ENCODE data around the gene LRP1.

Gene LRP1

DNA sequence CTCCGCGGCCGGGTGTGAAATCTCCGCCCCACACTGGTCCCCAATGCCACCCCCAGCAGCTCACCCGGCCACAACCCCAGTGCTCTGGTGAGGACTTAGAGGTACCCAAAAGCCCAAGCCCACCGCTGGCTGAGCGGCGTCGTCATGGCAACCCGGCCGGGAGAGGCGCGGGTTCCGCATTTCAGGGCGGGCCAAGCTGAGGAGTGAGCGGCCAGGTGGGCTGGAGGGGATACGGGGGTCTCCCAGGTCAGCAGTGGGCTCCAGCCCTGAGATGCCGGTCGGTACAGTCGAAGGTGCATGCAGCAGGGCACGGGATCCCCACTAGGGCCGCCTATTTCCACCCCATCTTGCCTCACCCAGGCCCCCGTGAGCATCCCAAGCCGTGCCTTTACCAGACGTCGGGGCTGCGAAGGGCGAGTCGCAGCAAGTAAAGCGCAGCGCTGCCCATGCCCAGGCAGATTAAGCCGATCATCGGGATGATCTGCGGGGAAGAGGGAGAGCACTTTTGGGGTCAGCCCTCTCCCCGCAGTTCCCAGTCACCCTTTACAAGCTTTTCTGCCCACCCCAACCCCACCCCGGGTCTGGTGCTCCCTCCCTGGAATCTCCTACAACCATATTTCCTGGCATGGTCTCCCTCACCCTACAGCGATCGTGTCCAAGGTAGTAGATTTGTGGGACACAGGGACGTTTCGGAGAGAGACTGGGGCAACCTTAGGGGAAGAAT, 108.1 kb downstream of the LRP1 start:
- no peak for DNase-seq (ENCODE audit: low read depth)

- no peak for DNase-seq (ENCODE audit: low read depth)
Measured at GRCh38 chr12:57236925-57237595, 108.8 kb downstream of the LRP1 start.

- DNase-seq (ENCODE audit: low read depth), result no peak
Measured at GRCh38 chr12:57237596-57237931, 109.3 kb downstream of the LRP1 start.

- no peak for DNase-seq (ENCODE audit: low read depth)
Measured at GRCh38 chr12:57237932-57238853, 109.9 kb downstream of the LRP1 start.

- DNase-seq (ENCODE audit: low read depth), result no peak
Measured at GRCh38 chr12:57238854-57239554, 110.7 kb downstream of the LRP1 start.

GRCh38 chr12:57239587-57240065, 111.3 kb downstream of the LRP1 start:
- no peak for DNase-seq (ENCODE audit: low read depth)

DNA sequence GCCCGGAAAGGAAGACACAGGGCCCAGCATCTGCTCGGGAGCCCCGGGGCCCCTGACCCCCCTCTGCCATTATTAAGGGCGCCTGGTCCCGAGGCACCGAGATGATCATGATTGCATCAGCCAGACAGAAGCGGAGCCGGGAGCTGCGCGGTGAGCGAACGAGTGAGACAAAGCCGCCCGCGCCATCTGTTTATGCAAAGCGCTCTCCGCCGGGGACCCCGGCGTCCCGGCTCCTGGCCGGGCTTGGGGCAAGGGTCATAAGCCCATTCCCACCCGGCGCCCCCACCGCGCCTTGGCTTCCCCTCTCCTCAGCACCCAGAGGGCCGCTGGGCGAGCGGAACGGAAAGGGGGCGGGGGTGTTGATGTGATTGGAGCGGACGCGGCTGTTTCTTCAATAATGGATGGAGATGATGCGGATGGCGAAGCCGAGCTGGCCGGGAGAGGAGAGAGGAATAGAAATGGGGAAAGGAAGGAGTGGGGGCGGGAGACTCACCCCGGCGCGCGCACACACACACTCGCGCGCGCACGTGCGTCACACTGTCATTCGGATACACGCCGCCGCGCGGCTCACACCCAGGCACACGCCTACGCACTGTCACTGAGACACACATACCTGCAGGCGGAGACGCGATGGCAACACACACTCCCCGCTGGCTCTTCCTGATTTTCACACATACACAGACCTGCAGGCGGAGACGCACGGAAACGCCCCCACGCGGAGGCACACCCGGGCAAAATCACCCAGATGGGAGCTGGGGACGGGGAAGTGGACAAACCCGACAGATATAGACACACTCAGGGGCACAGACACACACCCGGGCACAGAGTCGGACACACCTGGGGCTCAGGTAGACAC, 112.0 kb downstream of the LRP1 start:
- no peak for DNase-seq (ENCODE audit: low read depth)

- no peak for DNase-seq (ENCODE audit: low read depth)
Measured at GRCh38 chr12:57240926-57241401, 112.7 kb downstream of the LRP1 start.

DNA sequence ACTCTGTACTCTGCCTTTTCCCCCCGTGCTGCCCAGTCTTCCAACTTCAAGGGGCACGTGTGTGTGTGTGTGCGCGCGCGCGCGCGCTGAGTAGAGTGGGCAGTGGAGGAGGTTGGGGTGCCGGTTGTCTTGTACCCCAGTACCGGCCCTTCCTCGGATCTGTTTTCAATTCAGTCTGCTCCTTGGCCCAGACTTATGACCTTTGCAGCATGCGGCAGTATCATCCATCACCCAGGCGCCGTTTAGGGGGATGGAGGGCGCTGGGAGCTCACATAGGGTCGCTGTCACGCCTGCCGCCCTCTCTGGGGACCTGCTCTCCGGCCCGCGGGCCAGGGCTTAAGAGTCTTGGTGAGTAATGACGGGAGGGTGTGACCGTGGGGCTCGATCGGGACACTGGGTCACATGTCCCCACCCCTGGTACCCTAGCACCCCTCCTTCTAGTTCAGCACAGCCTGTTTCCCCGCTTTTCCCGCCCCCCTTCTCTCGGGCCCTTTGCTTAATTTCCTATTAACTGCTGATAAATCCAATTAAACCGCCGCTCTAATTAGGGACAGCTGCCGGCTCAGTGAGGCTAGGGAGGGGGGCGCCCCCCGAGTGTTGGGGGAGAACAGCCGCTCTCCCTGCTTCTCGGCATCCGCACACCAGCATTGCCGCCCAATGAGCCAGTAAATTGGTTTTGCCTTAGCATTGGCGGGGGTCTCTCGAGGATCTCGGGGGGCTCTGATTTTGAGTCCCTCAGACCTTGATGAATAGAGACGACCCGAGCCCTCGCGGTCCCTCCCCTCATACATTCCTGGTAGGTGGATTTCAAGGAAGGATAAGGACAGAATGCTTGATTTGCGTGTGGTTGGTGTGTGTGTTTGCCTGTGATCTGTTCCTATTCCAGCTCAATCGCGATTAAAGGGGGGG, 113.4 kb downstream of the LRP1 start:
- no peak for DNase-seq (ENCODE audit: low read depth)

- DNase-seq (ENCODE audit: low read depth), result no peak
Measured at GRCh38 chr12:57242329-57242690, 114.0 kb downstream of the LRP1 start.

GRCh38 chr12:57242691-57243454, 114.6 kb downstream of the LRP1 start:
- DNase-seq (ENCODE audit: low read depth), result no peak

DNA sequence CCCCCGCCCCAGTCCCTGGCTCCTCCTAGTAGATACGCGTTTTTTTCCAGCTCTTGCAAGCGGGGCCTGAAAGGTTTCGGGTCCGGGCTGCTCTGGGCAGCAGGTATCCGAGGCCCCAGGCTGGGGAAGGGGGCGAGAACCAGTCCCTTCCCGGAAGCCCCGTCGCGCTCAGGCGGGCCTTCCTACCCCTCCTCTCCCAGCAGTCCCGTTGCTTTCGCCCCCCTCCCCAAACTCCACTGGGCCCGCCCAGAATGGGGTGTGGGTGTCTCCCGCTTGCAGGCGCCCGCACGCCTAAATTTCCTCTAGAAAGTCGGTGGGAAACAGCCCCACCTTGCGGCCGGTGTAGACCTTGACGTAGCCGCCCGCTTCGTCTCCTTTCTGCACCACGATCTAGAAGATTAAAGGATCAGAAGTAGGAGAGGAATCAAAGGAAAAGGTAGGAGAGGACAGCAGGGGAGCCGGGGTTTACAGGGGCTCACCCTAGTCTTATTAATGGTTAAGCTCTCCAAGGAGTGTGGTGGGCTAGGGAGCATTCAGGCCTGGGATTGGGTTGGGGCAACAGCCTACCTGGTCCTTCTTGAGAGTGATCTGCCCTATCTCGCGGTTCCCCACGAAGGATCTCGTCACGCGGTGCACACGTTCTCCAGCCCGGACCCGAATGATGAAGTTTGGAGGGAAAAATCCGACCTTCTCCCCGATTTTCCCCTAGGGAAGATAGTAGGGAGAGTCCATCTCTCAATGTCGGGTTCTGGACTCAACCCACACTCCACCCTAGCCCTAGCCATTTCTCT, 115.4 kb downstream of the LRP1 start:
- no peak for DNase-seq (ENCODE audit: low read depth)

- DNase-seq (ENCODE audit: low read depth), result no peak
Measured at GRCh38 chr12:57244312-57244696, 116.0 kb downstream of the LRP1 start.

GRCh38 chr12:57247041-57247440, 118.8 kb downstream of the LRP1 start:
- no peak for DNase-seq (ENCODE audit: low read depth)

- no peak for DNase-seq (ENCODE audit: low read depth)
Measured at GRCh38 chr12:57248934-57249742, 120.9 kb downstream of the LRP1 start.

- no peak for DNase-seq (ENCODE audit: low read depth)
Measured at GRCh38 chr12:57250541-57250940, 122.3 kb downstream of the LRP1 start.

- no peak for DNase-seq (ENCODE audit: low read depth)
Measured at GRCh38 chr12:57250956-57251355, 122.7 kb downstream of the LRP1 start, which contains the start of gene STAC3. TSS of gene STAC3 (minus strand) at chr12:57251187. CDS start at chr12:57249636, 1,551 bp downstream.

All from non-pigmented ciliary epithelial cell (primary cell).